Natural killer cell (primary cell): ENCODE measurements around the gene RBM5. TPM values are rescaled to one million over a fixed set of nuclear protein-coding genes. Genes with fewer than 3 reads are reported as not detected.

Experiments used
- ATAC-seq, 3 donors: fragments of 150-1000 bp in 2 of 3; fragments of 200-7000 bp in 1 of 3; cut with Tn5 transposase; 1 replicate in 1 of 3; 2 replicates in 2 of 3; pipeline ENCODE4 v1.10.0; 2021; ENCODE audit warnings: mild to moderate bottlenecking in 2 of 3, moderate library complexity in 2 of 3
- DNase-seq, 2 donors: peaks; one replicate each; pipeline versions ENCODE4 v3.0.0 to v3.0.0-alpha.2; 2013 to 2021; ENCODE audit warnings: mixed read lengths in 1 of 2
- H3K27ac ChIP-seq: one replicate; pipeline ENCODE4 v1.5.1; 2013; ENCODE audit warnings: mild to moderate bottlenecking, low read length
- H3K27me3 ChIP-seq: one replicate; pipeline ENCODE4 v1.6.1; 2013; ENCODE audit warnings: low read length; ENCODE audit not compliant: control insufficient read depth, insufficient read depth
- H3K36me3 ChIP-seq: one replicate; pipeline ENCODE4 v1.6.1; 2013; ENCODE audit warnings: low read length; ENCODE audit not compliant: control insufficient read depth, insufficient read depth
- H3K4me1 ChIP-seq: one replicate; pipeline ENCODE4 v1.6.1; 2013; ENCODE audit warnings: low read length; ENCODE audit not compliant: control insufficient read depth, insufficient read depth
- H3K4me3 ChIP-seq: one replicate; pipeline ENCODE4 v1.5.1; 2013; ENCODE audit warnings: low read length
- H3K9me3 ChIP-seq: one replicate; pipeline ENCODE4 v1.6.1; 2013; ENCODE audit warnings: low read length; ENCODE audit not compliant: control insufficient read depth, insufficient read depth
- H3K27ac Mint-ChIP-seq, 2 donors: one replicate each; pipeline ENCODE4 v1.8.0; 2022; ENCODE audit warnings: mild to moderate bottlenecking in 2 of 2, mixed read lengths in 2 of 2, moderate library complexity in 1 of 2
- H3K27me3 Mint-ChIP-seq, 2 donors: one replicate each; pipeline ENCODE4 v1.8.0; 2022; ENCODE audit warnings: low read depth in 2 of 2, mixed read lengths in 2 of 2
- H3K36me3 Mint-ChIP-seq: one replicate; pipeline ENCODE4 v1.8.0; 2022; ENCODE audit warnings: mixed read lengths
- H3K4me1 Mint-ChIP-seq, 2 donors: one replicate each; pipeline ENCODE4 v1.8.0; 2022; ENCODE audit warnings: mixed read lengths in 2 of 2
- H3K4me3 Mint-ChIP-seq: one replicate; pipeline ENCODE4 v1.8.0; 2022; ENCODE audit warnings: mild to moderate bottlenecking, moderate library complexity, mixed read lengths
- H3K9me3 Mint-ChIP-seq, 2 donors: one replicate each; pipeline ENCODE4 v1.8.0; 2022; ENCODE audit warnings: mixed read lengths in 2 of 2
- CTCF ChIP-seq: fragments of 200-600 bp; IDR thresholded peaks from one replicate; pipeline ENCODE4 v1.8.0; 2022; ENCODE audit warnings: antibody characterized with exemption
- WGBS: methylation state at CpG from one replicate; pipeline ENCODE4 v1.1.7; 2013; ENCODE audit warnings: missing lambda C conversion rate; ENCODE audit not compliant: insufficient coverage; 5-methylcytosine and 5-hydroxymethylcytosine counted together
- intact Hi-C: fragments of 100-400 bp; cut with micrococcal nuclease; formaldehyde crosslinking; loops from one replicate; pipeline ENCODE4 v1.14.2; 2022
- total RNA-seq, 4 donors: library from RNA; stranded (reverse); fragments of 120-200 nt in 1 of 4; gene quantifications; one replicate each; pipeline versions ENCODE4 v1.2.3 to v1.2.4, GENCODE V29; 2013 to 2022

RBM5 gene
- total RNA-seq, 3 donors from 2014 or later (not counting 1 experiment from before 2014, with no cell fraction given) = 359 to 473 (median 401) TPM

GRCh38 chr3:50128001-50128400 is 39.3 kb downstream of the RBM5 start:
- DNase-seq (no peak), ATAC-seq (no peak)
- H3K9me3 Mint-ChIP-seq = no peaks in the 10 kb centered on the region
- WGBS = 79% methylated on average over 4 of the region's 4 CpGs
- H3K4me1 ChIP-seq = no peaks in the 10 kb centered on the region
- no peaks in the 10 kb centered on the region for H3K36me3 ChIP-seq
- peaks cover 0 to 3% of the 10 kb centered on the region in 2 donors for H3K4me1 Mint-ChIP-seq
- H3K36me3 Mint-ChIP-seq = no peaks in the 10 kb centered on the region
- H3K27ac Mint-ChIP-seq = no peak overlapping the region
- no peaks in the 10 kb centered on the region for H3K27me3 ChIP-seq
- H3K4me3 ChIP-seq = no peak overlapping the region
- no peaks in the 10 kb centered on the region for H3K9me3 ChIP-seq
- H3K27me3 Mint-ChIP-seq = no peaks in the 10 kb centered on the region
- no peak overlapping the region for H3K4me3 Mint-ChIP-seq
- no peak for TF ChIP-seq CTCF
- no peak overlapping the region for H3K27ac ChIP-seq
- intact Hi-C loops = no loop called here

- TF ChIP-seq CTCF = no peak
- no peaks in the 10 kb centered on the region for H3K27me3 ChIP-seq
- no peaks in the 10 kb centered on the region for H3K4me1 Mint-ChIP-seq
- no peak for DNase-seq
- H3K27me3 Mint-ChIP-seq = no peaks in the 10 kb centered on the region
- H3K27ac ChIP-seq = no peak overlapping the region
- H3K4me3 ChIP-seq = no peak overlapping the region
- no peaks in the 10 kb centered on the region for H3K9me3 Mint-ChIP-seq
- no peak overlapping the region for H3K4me3 Mint-ChIP-seq
- no peaks in the 10 kb centered on the region for H3K36me3 ChIP-seq
- intact Hi-C loops = no loop called here
- H3K36me3 Mint-ChIP-seq = no peaks in the 10 kb centered on the region
- no peaks in the 10 kb centered on the region for H3K9me3 ChIP-seq
- 94% methylated on average over 2 of the region's 2 CpGs for WGBS
- H3K27ac Mint-ChIP-seq = no peak overlapping the region
- no peaks in the 10 kb centered on the region for H3K4me1 ChIP-seq
- no peak for ATAC-seq
Observed at GRCh38 chr3:50130436-50130835, 41.7 kb downstream of the RBM5 start.

- H3K36me3 ChIP-seq = no peaks in the 10 kb centered on the region
- no peak overlapping the region for H3K27ac Mint-ChIP-seq
- H3K27me3 Mint-ChIP-seq = no peaks in the 10 kb centered on the region
- H3K4me1 ChIP-seq = no peaks in the 10 kb centered on the region
- no peaks in the 10 kb centered on the region for H3K9me3 Mint-ChIP-seq
- 85% methylated on average over 5 of the region's 6 CpGs for WGBS
- no peaks in the 10 kb centered on the region for H3K4me1 Mint-ChIP-seq
- no peak overlapping the region for H3K4me3 ChIP-seq
- ATAC-seq (no peak), DNase-seq (no peak)
- H3K36me3 Mint-ChIP-seq = no peaks in the 10 kb centered on the region
- no peaks in the 10 kb centered on the region for H3K9me3 ChIP-seq
- no peaks in the 10 kb centered on the region for H3K27me3 ChIP-seq
- no peak for TF ChIP-seq CTCF
- H3K4me3 Mint-ChIP-seq = no peak overlapping the region
- H3K27ac ChIP-seq = no peak overlapping the region
- intact Hi-C loops = no loop called here
Observed at GRCh38 chr3:50132421-50133282, 43.9 kb downstream of the RBM5 start.

- TF ChIP-seq CTCF = no peak
- Mint-ChIP-seq H3K9me3 (no peaks in the 10 kb centered on the region), H3K27ac (no peak overlapping the region), H3K4me3 (no peak overlapping the region), H3K4me1 (peaks cover 0 to 1% of the 10 kb centered on the region in 2 donors), H3K36me3 (no peaks in the 10 kb centered on the region), H3K27me3 (no peaks in the 10 kb centered on the region)
- DNase-seq = no peak
- no peak for ATAC-seq
- intact Hi-C loops = no loop called here
- no peak overlapping the region for H3K4me3 ChIP-seq
- H3K9me3 ChIP-seq = no peaks in the 10 kb centered on the region
- no peak overlapping the region for H3K27ac ChIP-seq
- no peaks in the 10 kb centered on the region for H3K27me3 ChIP-seq
- 95% methylated on average over 4 of the region's 4 CpGs for WGBS
- no peaks in the 10 kb centered on the region for H3K36me3 ChIP-seq
- H3K4me1 ChIP-seq = no peaks in the 10 kb centered on the region
Observed at GRCh38 chr3:50133283-50133615, 44.5 kb downstream of the RBM5 start.
